GM19395 (cell line): Measurements from ENCODE around the gene KAT2A.
"Not testable (repeated sequence)": the region's sequence is repeated elsewhere in the genome, so short reads cannot be mapped to it uniquely, and the experiment has no call there.

Experiments used
- ATAC-seq: cut with Tn5 transposase; IDR thresholded peaks from one replicate; pipeline ENCODE4 v1.9.1; 2021; ENCODE audit warnings: mild to moderate bottlenecking, moderate library complexity; ENCODE audit not compliant: unreplicated experiment

Gene KAT2A

GRCh38 chr17:42120770-42121769 is at the start of gene KAT2A:
Gene KAT2A, minus strand, starts transcription at chr17:42121367. Its CDS starts 63 bp downstream, at chr17:42121304.
- ATAC-seq, result no peak

GRCh38 chr17:42169351-42169750 is 48.2 kb upstream of the KAT2A start:
- no peak for ATAC-seq

- ATAC-seq, result no peak
Observed at GRCh38 chr17:42167807-42168206, 46.6 kb upstream of the KAT2A start.

GRCh38 chr17:42166196-42166763 is 45.1 kb upstream of the KAT2A start:
- no peak for ATAC-seq

- no peak for ATAC-seq
Observed at GRCh38 chr17:42165751-42166150, 44.6 kb upstream of the KAT2A start.

GRCh38 chr17:42163696-42164407 is 42.7 kb upstream of the KAT2A start:
- no peak for ATAC-seq

GRCh38 chr17:42163113-42163512 is 41.9 kb upstream of the KAT2A start:
- ATAC-seq, result no peak

- no peak for ATAC-seq
Observed at GRCh38 chr17:42160531-42160910, 39.4 kb upstream of the KAT2A start.

GRCh38 chr17:42159796-42160530 is 38.8 kb upstream of the KAT2A start:
- no peak for ATAC-seq

- ATAC-seq, result no peak
Observed at GRCh38 chr17:42155614-42156045, 34.5 kb upstream of the KAT2A start.

GRCh38 chr17:42153919-42154742 is 33.0 kb upstream of the KAT2A start:
- no peak for ATAC-seq

GRCh38 chr17:42146911-42147607 is 25.9 kb upstream of the KAT2A start:
- no peak for ATAC-seq

GRCh38 chr17:42143138-42143537 is 22.0 kb upstream of the KAT2A start:
- ATAC-seq, result not testable (repeated sequence)

GRCh38 chr17:42142371-42142896 is 21.3 kb upstream of the KAT2A start:
- no peak for ATAC-seq

GRCh38 chr17:42141382-42141781 is 20.2 kb upstream of the KAT2A start:
- ATAC-seq, result no peak

- ATAC-seq, result not testable (repeated sequence)
Observed at GRCh38 chr17:42140690-42141089, 19.5 kb upstream of the KAT2A start.

GRCh38 chr17:42138749-42139492 is 17.8 kb upstream of the KAT2A start:
- no peak for ATAC-seq

- ATAC-seq, result no peak
Observed at GRCh38 chr17:42136654-42137051, 15.5 kb upstream of the KAT2A start.
